HG02973 (cell line): ENCODE data around the gene SZT2.
"Not testable (repeated sequence)": the region's sequence is repeated elsewhere in the genome, so short reads cannot be mapped to it uniquely, and the experiment has no call there.

Source experiments
- ATAC-seq: cut with Tn5 transposase; IDR thresholded peaks from one replicate; pipeline ENCODE4 v1.9.1; 2021; ENCODE audit warnings: moderate library complexity; ENCODE audit not compliant: unreplicated experiment

SZT2 gene

DNA sequence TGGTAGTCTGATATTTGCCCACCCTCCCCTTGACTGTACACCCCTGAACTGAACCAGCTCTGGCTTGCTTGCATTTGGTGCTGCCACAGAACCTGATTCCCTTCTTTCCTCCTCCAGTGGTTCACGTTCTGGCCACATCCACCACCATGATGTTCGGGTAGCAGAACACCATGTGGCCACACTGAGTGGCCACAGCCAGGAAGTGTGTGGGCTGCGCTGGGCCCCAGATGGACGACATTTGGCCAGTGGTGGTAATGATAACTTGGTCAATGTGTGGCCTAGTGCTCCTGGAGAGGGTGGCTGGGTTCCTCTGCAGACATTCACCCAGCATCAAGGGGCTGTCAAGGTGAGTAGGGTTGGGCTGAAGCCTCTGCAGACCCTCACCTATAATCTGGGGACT lies 29.1 kb upstream of the SZT2 start:
- no peak for ATAC-seq

DNA sequence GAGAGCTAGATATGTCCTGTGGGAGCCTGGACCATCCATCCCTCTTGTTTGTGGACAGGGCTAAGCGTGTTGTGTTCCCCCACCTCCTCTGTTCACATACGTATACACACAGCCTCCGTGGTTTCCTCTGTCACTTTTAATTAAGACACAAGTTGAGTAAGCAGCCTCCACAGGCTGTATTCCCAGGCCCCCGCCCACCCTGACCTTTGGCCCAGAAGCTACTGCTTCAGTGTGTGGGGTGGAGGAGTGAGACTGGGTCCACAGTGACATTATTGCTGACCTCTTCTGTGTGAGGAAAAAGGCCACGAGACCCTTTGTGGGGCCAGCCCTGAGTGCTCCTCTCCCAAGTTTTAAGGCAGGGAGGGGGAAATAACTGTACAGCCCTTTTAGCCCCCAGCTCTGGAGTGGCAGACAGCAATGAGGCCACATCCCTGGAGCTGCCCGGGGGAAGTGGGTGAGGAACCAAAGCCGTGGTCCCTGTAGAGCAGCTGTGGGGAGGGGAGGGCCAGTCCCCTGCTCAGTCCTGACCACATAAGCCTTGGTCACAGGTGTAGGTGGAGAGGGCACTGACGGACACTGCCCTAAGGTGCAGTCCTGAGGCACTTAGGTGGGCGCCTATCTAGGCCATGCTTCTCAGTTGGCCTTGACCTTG lies 26.3 kb upstream of the SZT2 start:
- ATAC-seq, result no peak

DNA sequence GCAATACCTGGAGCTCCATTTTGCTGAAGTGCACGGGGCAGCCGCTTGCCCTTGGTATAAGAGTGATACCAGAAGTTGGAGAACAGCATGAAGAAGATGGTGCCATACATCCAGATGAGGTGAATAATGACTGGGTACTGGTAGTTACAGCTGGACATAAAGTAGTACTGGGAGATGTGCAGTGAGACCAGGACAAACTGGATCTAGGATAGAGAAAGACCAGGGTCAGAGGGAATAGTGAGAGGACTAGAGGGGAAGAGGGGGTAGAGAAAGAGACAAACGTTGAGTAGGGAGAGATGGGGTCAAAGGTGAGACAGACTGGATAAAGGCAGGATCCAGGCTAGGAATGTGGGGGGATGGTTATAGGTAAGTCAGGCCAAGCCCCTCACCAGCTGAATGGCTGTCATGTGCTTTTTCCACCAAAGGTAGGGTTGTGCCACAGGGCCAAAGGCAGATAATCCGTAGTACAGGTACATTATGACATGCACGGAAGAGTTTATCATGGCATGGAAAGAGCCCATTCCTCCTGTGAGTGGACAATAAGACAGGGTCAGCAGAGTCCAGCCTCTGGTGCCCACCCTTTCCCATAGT lies 25.7 kb upstream of the SZT2 start:
- ATAC-seq, result no peak

DNA sequence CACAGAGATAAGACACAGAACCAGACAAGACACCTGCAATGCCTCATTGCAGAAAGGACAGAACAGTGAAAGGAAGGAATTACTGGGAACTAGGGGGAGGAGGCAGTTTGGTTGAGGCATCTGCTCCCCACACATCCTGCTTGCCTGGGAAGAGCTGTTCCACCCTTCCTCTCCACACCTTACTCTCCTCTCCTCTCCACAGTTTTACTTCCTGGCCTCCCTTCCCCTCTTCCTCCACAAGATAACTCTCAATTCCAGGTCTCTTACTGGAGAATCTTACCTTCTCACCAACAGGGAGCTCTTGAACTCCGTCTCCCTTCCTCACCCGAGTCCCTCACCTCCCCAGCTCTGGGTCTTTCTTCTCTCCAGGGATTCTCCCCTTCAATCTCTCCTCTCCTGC lies 24.0 kb upstream of the SZT2 start:
- ATAC-seq, result no peak

DNA sequence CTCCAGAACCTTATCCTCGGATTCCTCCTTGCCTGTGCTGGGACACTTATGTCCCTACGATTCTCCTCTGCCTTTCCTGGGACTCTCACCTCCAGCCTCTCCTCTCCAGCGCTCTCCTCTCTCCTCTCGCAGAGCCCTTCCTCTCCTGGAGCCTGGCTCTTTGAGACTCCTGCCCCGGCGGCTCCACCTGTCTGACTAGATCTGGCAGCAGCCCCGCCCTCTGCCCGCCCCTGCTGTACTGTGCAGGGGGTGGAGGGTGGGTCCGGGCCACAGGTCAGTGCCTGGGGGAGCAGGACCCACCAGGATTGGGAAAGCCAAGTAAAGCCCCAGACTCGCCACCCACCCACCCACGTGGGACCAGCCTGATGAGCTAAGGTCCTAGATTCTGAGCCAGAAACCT lies 23.5 kb upstream of the SZT2 start:
- ATAC-seq, result no peak

DNA sequence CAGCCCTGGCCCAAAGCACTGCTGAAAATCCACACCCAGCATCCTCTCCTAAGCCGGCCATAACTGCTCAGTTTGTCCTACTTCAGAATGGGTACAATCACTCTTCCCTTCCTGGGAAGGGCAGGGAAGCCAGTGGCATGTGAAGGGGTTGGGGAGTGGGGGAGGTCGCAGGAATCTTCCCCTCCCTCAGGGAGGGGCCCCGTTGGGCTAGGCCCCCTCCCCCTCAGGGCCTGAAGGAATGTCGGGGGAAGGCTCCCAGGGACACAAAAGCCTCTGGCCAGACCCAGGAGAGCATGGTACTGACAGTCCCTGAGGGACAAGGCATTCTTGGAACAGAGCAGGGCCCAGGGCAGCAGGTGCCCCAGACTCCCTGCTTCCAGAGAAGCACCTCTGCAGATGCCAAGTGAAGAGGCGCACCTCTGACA lies 23.1 kb upstream of the SZT2 start:
- ATAC-seq, result no peak

DNA sequence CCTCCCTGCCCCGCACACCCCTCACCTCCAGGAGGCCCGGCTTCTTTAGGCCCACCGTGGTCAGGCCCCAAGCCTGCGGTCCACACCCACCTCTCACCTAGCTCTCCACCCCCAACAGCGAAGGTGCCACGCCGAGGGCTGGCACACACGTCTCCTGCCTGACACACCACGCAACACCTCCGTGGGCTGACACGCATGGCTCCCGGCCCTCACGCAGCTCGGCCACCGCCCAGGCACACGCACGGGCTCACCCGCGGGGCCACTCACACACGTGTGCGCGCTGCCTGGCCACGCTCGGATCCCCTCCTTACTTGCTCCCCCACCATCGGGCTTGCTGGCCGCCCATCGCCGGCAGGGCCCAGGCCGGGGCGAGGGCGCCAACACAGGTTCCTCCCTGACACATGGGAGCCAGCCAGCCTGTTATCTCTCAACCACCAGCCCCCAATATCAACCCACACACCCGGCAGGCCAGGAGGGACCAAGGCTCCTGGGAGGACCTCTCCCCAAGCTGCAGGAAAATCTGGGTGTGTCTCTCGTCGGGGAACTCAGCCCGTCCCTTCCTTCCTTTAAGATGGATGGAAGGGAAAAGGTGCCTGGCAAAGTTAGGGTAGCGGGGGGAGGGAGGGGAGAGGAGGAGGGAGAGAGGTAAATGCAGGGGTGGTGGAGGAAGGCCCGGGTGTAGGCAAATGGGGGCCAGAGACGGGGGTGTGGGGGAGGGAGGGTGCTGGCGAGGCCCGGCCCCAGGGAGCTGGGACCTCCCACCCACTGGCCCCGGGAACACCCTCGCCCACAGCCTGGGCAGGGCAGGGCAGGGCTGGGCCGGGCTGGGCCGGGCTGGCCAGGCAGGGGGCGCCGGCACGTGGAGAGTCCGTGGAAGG lies 22.4 kb upstream of the SZT2 start:
- ATAC-seq, result peak; percentile 27

DNA sequence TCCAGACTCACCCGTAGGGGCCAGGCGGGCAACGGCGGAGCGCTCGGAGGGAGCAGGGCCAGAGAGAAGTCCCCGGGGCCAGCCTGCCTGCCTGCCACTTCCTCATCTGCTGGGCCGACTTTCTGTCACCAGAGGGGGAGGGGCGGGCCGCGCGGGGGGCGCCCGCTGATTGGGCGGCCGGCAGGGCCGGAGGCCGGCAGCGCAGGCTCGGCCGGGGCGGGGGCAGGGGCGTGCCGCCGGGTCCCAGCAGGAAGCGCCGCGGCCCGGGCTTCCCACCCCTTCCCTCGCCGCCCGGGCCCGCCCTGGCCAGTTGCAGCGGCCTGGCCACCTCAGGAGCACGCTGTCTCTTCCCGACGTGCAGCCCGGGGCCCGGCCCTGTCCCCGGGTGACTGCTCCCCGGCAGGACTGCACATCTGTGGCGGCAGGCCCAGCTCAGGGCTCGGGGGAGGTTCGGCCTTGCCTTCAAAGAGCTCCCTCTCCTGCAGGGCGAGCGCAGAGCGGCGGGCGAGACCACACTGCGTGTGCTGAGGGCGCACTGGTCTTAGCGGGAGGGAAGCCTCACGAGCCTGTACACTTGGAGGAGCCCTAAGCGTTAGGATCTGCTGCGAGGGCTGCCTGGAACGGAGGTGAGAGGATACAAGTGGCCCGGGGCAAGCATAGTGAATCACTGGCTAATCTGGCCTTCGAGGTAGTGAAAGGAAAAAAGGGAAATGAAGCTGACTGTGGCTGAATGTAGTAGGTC lies 21.6 kb upstream of the SZT2 start, which contains the start of gene ELOVL1:
TSS of gene ELOVL1 (minus strand) at position 108 of the 742 bp plus-strand sequence. CDS start 2,402 bp downstream, outside the sequence.
- peak; percentile 66 for ATAC-seq

DNA sequence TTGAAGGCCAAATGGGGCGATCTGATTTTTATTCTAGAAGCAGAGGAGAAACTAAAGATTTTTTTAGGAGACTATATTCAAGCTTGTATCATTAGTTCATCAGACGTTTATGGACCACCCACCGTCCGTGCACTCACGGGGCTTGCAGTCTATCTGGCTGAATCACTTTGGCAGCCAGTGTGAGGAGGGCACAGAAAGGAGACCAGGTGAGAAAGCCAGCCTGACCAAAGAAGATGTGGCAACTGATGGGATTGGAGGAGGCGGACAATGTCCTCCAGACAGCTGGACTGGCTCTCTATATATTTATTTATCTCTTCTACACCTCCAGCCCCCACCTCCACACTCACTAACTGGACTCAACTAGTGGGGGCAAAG lies 21.1 kb upstream of the SZT2 start:
- ATAC-seq, result no peak

DNA sequence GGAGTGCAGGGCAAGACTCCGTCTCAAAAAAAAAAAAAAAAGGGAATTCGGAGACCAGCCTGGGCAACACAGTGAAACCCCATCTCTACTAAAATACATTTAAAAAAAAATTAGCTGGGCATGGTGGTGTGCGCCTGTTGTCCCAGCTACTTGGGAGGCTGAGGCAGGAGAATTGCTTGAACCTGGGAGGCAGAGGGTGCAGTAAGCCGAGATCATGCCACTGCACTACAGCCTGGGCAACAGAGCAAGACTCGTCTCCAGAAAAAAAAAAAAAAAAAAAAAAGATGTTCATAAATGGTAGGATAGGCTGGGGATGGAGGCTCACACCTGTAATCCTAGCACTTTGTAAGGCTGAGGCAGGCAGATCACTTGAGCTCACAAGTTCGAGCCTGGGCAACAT lies 19.9 kb upstream of the SZT2 start:
- not testable (repeated sequence) for ATAC-seq

DNA sequence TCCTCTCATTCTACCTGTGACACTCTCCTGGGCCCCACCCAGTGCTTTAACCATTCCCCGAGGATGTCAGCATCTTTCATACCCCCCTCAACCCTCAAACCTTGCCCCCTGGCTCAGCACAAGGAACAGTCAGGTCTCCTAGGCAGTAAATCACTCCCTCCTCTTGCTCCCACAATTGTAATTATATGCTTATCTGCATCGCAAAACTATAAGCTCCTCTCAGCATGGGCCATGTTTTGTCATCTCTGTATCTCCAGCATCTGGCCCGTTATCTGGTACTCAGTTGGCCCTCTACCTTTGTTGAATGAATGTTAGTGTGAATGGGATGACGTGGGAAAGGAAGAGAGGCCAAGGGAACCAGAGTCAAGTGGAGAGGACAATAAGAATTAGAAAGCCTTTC lies 19.1 kb upstream of the SZT2 start:
- ATAC-seq, result no peak

DNA sequence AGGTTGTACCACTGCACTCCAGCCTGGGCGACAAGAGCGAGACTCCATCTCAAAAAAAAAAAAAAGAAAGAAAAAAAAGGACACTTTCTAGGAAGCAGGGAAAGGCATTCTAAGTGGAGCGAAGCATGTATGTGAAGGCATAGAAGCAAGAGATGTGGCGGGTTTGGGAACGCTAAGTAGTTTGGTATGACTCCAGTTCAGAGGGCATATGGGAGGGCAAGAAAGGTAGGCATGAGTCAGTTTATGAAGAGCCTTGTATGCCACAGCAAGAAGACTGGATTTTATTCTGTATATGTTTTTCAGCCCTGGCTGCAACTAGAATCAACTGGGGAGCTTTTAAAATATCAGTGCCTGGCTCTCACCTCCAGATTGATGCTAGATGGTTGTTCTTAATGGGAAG lies 17.5 kb upstream of the SZT2 start:
- ATAC-seq, result no peak

DNA sequence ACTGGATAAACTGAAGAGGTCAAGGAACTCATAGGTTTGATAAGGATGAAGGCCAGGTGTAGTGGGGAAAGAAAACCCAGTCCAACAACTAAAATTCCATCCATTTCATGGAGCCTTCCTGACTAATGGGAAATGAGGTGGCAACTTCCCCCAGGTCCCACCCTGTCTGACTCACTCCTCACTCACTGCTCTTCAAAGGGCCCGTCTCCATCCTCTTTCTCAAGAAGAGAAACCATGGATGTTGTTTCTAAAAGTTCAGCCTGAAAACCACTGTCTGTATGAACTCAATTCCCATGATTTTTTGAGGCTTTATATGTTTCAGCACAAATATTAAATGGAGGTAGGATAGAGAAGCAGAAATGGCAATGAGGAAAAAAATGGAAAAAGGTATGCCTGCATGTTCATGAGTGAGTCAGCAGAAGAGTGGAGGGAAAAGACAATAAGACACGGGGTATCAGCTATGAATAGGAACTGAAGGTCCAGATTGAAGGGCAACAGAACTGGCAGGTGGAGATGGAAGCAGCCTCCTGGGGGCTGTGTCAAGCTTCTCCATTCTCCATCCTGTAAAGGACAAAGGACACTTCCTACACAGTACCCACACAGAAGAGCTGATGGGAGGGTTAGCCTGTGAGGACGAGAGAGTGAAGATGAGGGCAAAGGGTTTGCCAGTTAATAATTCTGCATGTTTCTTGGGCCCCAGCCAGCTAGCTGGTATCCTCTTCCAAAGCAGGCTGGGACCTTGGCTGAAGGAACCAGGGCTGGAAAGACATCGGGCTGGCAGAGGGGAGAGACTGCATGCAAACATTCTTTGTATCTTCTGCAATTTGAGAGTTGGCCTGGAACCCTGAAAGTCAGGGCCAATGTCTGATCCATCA lies 16.4 kb upstream of the SZT2 start:
- ATAC-seq, result no peak

DNA sequence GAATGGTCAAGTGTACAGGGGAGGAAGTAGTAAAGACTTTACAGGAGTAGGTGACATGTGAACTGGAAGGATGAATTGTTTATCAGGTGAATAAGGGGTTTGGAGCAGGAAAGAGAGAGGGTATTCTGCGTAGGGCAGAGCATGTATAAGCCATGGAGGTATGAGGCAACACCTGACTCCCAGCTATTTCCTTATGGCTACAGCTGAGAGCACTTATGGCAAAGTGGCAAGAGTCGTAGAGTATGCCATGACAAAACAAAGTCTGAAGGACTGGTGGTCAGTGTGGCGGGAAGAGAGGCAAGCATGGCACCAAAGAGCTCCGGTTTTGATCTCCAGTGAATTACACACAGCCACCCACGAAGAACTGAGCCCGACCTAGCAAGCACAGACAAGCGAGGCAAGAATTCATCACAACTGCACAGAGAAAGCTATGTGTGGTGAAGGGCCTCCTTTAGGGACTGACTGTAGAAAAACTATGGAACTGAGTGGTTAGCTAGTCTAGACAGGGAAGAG lies 12.9 kb upstream of the SZT2 start:
- no peak for ATAC-seq

DNA sequence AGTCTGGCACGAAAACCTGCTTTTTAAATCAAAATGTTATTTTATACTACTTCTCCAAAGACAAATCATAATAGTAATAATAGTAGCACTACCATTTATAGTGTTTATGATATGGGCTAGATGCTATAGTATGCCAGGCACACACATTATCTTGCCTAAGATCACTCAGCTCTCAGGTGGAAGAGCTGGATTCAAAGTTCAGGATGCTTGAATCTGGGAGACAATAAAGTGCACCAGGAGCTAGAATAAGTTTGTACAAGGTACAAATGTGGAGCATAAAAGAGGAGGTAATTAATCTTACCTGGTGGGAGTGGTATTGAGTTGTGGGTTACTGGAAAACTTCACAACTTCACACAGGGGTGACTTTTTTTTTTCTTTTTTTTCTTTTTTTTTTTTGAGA lies 11.9 kb upstream of the SZT2 start:
- ATAC-seq, result no peak

DNA sequence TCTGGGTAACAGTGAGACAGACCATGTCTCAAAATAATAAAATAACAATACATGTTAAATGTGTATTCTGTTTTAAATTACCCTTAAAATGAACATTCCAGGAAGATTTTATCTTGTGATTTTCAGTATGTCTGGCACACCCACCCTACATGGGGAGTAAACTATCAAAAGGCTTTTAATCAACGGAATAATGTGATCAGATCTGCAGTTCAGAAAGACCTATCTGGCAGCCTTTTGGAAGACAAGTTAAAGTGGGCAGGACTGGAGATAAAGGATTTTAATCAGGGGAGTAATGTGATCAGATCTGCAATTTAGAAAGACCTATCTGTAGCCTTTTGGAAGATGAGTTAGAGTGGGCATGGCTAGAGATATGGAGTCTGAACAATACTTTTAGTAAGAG lies 10.2 kb upstream of the SZT2 start:
- ATAC-seq, result no peak

DNA sequence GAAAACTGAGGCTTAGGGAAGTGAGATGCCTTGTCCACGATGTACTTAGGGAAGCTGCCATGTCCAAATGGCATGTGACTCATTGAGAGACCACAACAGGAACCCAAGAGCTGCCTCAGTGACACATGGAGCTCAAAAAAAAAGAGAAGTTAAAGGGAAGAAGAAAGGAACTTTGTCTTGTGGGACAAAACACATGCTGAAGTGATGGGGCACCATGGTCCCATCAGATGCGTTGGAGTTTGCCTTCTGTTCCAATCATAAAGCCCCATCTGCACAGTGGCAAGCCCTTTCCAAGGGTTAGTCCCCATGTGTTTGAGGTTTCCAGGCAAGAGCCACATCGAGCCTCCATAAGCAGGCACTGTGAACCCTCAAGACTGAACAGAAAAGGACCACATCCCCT lies 8.1 kb upstream of the SZT2 start:
- ATAC-seq, result no peak

DNA sequence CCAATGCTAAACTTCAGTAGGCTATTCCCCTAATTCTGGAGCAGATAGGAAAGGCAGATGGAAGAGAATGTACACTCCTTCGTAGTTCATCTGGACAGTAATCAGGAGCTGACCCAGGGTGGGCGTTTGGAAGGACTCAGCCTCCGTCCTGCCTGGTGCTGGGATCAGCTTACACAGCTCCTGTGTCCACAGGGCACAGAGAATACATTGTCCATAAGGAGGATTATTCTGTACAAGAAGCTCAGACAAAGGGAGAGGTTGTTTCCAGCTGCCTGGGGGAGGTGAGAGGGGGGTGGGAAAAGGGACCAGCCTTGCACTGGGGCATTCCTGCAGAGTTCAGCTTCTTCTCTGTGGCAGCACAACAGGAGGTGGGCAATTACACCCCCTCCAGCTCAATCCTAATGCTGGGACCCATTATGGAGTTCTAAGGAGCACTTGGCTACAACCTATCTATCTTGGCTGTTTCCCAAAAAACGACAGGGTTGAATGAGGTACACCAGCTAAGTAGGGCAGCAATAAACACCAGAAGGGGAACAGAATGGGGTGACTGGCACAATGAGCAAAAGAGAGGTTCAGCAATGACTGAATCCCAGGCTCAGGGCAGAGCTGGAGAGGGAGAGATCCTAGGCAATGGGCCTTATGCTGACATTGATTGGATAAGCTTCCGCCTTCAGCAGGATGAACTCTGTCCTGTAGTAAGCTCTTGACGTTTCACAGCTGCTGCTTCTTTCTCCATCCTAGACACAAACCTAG lies 7.5 kb upstream of the SZT2 start:
- ATAC-seq, result no peak

DNA sequence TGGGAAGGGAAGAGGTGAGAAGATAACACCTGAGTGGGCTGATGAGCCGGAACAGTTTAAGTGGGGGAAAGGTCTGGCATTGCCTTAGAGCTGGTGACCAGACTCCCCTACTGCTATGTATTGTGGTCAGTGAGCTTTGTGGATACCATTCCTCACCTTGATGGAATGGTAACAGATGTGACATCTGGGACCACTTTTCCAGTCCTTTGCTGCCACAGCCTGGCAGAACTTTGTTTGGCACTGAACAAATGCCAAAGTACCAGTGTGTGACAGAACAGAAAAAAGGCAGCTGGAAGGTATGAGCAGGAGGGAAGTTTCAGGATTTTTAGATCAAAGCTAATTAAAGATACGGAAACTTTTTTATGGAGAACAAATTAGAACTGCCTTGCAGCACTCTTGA lies 6.2 kb upstream of the SZT2 start:
- no peak for ATAC-seq
